IMR-90 (cell line): ENCODE results near the gene TMEM45A. TPM values are rescaled to one million over a fixed set of nuclear protein-coding genes. Genes with fewer than 3 reads are reported as not detected.

Source experiments
- ATAC-seq: fragments of 200-7000 bp; cut with Tn5 transposase; 2 replicates; pipeline ENCODE4 v1.9.1; 2020; ENCODE audit warnings: low read depth, mild to moderate bottlenecking, moderate library complexity
- BruUV-seq: library from RNA; stranded (reverse); fragments of 400-500 nt; replicated peaks from 2 replicates; lab custom pipeline; 2021; lab: Mats Ljungman, UMichigan
- CTCF ChIA-PET: fragments of 300-600 bp; formaldehyde crosslinking; extraction: SDS; loops from one replicate; lab custom pipeline; 2021; ENCODE audit warnings: antibody characterized with exemption; lab: Yijun Ruan, JAX
- POLR2A ChIA-PET: fragments of 300-600 bp; sonication (Branson Sonifier 250); formaldehyde crosslinking; loops from one replicate; lab custom pipeline; 2022; ENCODE audit warnings: antibody characterized with exemption; ENCODE audit not compliant: unreplicated experiment; lab: Charles Lee
- DNase-seq: peaks from one replicate; pipeline ENCODE4 v3.0.0; 2013
- H2AFZ ChIP-seq: replicated peaks from 2 replicates; pipeline ENCODE3; 2013; ENCODE audit warnings: low read length, mild to moderate bottlenecking; ENCODE audit not compliant: poor library complexity
- H2AK5ac ChIP-seq: 2 replicates; pipeline ENCODE4 v1.6.1; 2013; ENCODE audit warnings: low read depth, low read length, inconsistent platforms
- H2AK9ac ChIP-seq: replicated peaks from 2 replicates; pipeline ENCODE3; 2013; ENCODE audit warnings: mild to moderate bottlenecking, low read depth, low read length, moderate library complexity; ENCODE audit not compliant: poor library complexity
- H2BK120ac ChIP-seq: 2 replicates; pipeline ENCODE4 v1.6.1; 2013; ENCODE audit warnings: low read depth, low read length, inconsistent platforms
- H2BK15ac ChIP-seq: 3 replicates; pipeline ENCODE4 v1.6.1; 2013; ENCODE audit warnings: low read depth, low read length, inconsistent platforms
- H2BK20ac ChIP-seq: 2 replicates; pipeline ENCODE4 v1.6.1; 2013; ENCODE audit warnings: low read depth, mild to moderate bottlenecking, inconsistent platforms, low read length, moderate library complexity
- H2BK5ac ChIP-seq: 2 replicates; pipeline ENCODE4 v1.6.1; 2013; ENCODE audit warnings: mild to moderate bottlenecking, low read depth, low read length, inconsistent platforms; ENCODE audit not compliant: poor library complexity, severe bottlenecking
- H3K14ac ChIP-seq: replicated peaks from 2 replicates; pipeline ENCODE4 v1.6.1; 2013; ENCODE audit warnings: low read depth, low read length, inconsistent platforms
- H3K18ac ChIP-seq: 2 replicates; pipeline ENCODE4 v1.6.1; 2013; ENCODE audit warnings: low read depth, low read length, control low read depth
- H3K23ac ChIP-seq: 2 replicates; pipeline ENCODE4 v1.6.1; 2013; ENCODE audit warnings: low read depth, low read length, inconsistent platforms
- H3K27ac ChIP-seq: 2 replicates; pipeline ENCODE4 v1.5.1; 2013; ENCODE audit warnings: mild to moderate bottlenecking, control low read depth, low read length; ENCODE audit not compliant: insufficient read depth
- H3K27me3 ChIP-seq: 2 replicates; pipeline ENCODE4 v1.6.1; 2013; ENCODE audit warnings: low read length; ENCODE audit not compliant: control insufficient read depth, insufficient read depth
- H3K36me3 ChIP-seq: 2 replicates; pipeline ENCODE4 v1.6.1; 2013; ENCODE audit warnings: low read length, mixed read lengths; ENCODE audit not compliant: control insufficient read depth, insufficient read depth
- H3K4ac ChIP-seq: 2 replicates; pipeline ENCODE4 v1.6.1; 2013; ENCODE audit warnings: low read depth, low read length, inconsistent platforms
- H3K4me1 ChIP-seq: 2 replicates; pipeline ENCODE4 v1.6.1; 2013; ENCODE audit warnings: low read length, mixed read lengths; ENCODE audit not compliant: control insufficient read depth, insufficient read depth
- H3K4me2 ChIP-seq: 2 replicates; pipeline ENCODE4 v1.6.1; 2013; ENCODE audit warnings: low read depth, mild to moderate bottlenecking, control low read depth, low read length, moderate library complexity
- H3K4me3 ChIP-seq: 2 replicates; pipeline ENCODE4 v1.5.1; 2013; ENCODE audit warnings: low read depth, mild to moderate bottlenecking, control low read depth, low read length, moderate library complexity; ENCODE audit not compliant: insufficient read depth
- H3K56ac ChIP-seq: 2 replicates; pipeline ENCODE4 v1.6.1; 2013; ENCODE audit warnings: low read length, inconsistent platforms; ENCODE audit not compliant: insufficient read depth; ENCODE audit errors: extremely low read depth
- H3K79me1 ChIP-seq, 2 experiments: 2 replicates each; pipeline ENCODE4 v1.6.1; 2013; ENCODE audit warnings: low read length in 2 of 2, inconsistent platforms in 1 of 2, low read depth in 1 of 2
- H3K9ac ChIP-seq: 2 replicates; pipeline ENCODE4 v1.6.1; 2013; ENCODE audit warnings: low read depth, low read length, control low read depth
- H3K9me1 ChIP-seq: 2 replicates; pipeline ENCODE4 v1.6.1; 2013; ENCODE audit warnings: low read length, inconsistent platforms; ENCODE audit not compliant: insufficient read depth
- H3K9me3 ChIP-seq: 2 replicates; pipeline ENCODE4 v1.6.1; 2013; ENCODE audit warnings: low read length; ENCODE audit not compliant: control insufficient read depth, insufficient read depth
- H4K20me1 ChIP-seq: 2 replicates; pipeline ENCODE4 v1.6.1; 2013; ENCODE audit warnings: low read length, inconsistent platforms; ENCODE audit not compliant: insufficient read depth
- H4K5ac ChIP-seq: 2 replicates; pipeline ENCODE4 v1.6.1; 2013; ENCODE audit warnings: mild to moderate bottlenecking, low read depth, low read length, control low read depth
- H4K8ac ChIP-seq, 2 experiments: 2 replicates each; pipeline ENCODE4 v1.6.1; 2013; ENCODE audit warnings: low read depth in 2 of 2, low read length in 2 of 2, control low read depth in 1 of 2, inconsistent platforms in 1 of 2
- H4K91ac ChIP-seq: 2 replicates; pipeline ENCODE4 v1.6.1; 2013; ENCODE audit warnings: low read depth, low read length, inconsistent platforms; ENCODE audit not compliant: insufficient read depth
- BHLHE40 ChIP-seq: fragments of 150-350 bp; IDR thresholded peaks from 2 replicates; pipeline ENCODE4 v1.6.1; 2016; ENCODE audit warnings: mild to moderate bottlenecking, low read depth, low read length
- CEBPB ChIP-seq: IDR thresholded peaks from 2 replicates; pipeline ENCODE4 v1.6.1; 2012; ENCODE audit warnings: low read depth, low read length, improper control_type of control experiment
- MAFK ChIP-seq: IDR thresholded peaks from 2 replicates; pipeline ENCODE4 v1.6.1; 2012; ENCODE audit warnings: low read depth, low read length, improper control_type of control experiment
- MXI1 ChIP-seq: IDR thresholded peaks from 2 replicates; pipeline ENCODE4 v1.6.1; 2012; ENCODE audit warnings: low read depth, mild to moderate bottlenecking, low read length, moderate library complexity, borderline replicate concordance
- POLR2A ChIP-seq: IDR thresholded peaks from 2 replicates; pipeline ENCODE4 v1.6.1; 2012; ENCODE audit warnings: mild to moderate bottlenecking, low read depth, low read length
- USF2 ChIP-seq: fragments of 150-350 bp; IDR thresholded peaks from 2 replicates; pipeline ENCODE4 v1.6.1; 2017; ENCODE audit warnings: mild to moderate bottlenecking, antibody characterized with exemption, low read length, low read depth
- WGBS, 2 experiments: methylation state at CpG; one replicate each; pipeline versions ENCODE4 v1.1.5 to v1.1.7; 2013; ENCODE audit warnings: missing lambda C conversion rate in 2 of 2; ENCODE audit not compliant: insufficient read length in 1 of 2; ENCODE audit errors: extremely low coverage in 2 of 2; 5-methylcytosine and 5-hydroxymethylcytosine counted together
- dilution Hi-C: fragments of 300-500 bp; cut with HindIII; formaldehyde crosslinking; loops from one replicate; pipeline ENCODE4 v1.14.3; 2018; ENCODE audit warnings: low sequenced_read_pairs; ENCODE audit not compliant: unreplicated experiment
- in situ Hi-C: fragments of 300-500 bp; cut with MboI; formaldehyde crosslinking; loops from 3 replicates; pipeline ENCODE4 v1.14.3; 2019; ENCODE audit warnings: low sequenced_read_pairs, inconsistent platforms, mixed read lengths
- intact Hi-C: fragments of 100-400 bp; cut with micrococcal nuclease; formaldehyde crosslinking; loops from 2 replicates; pipeline ENCODE4 v1.10.0; 2022
- polyA plus RNA-seq, 3 experiments: library from polyadenylated mRNA; depleted of rRNA; stranded (reverse); fragments of >200 nt; gene quantifications; 2 replicates each; pipeline ENCODE4 v1.2.3, GENCODE V29; 2012; ENCODE audit warnings: low replicate concordance in 1 of 3
- total RNA-seq: library from RNA; depleted of rRNA; stranded (reverse); fragments of >200 nt; gene quantifications from 2 replicates; pipeline ENCODE4 v1.2.3, GENCODE V29; 2012

The TMEM45A gene
- total and polyA plus RNA-seq, 2 of the 4 experiments (the other 2 are of a cell fraction), result 13.6 to 21.7 TPM

GRCh38 chr3:100586832-100587231, 94.4 kb downstream of the TMEM45A start:
- Histone ChIP-seq H2BK20ac (no peak overlapping the region), H2BK5ac (no peak overlapping the region), H3K36me3 (no peaks in the 10 kb centered on the region), H2AFZ (no peak overlapping the region), H3K23ac (no peak overlapping the region), H3K56ac (no peak overlapping the region), H4K91ac (no peak overlapping the region), H3K4me2 (no peak overlapping the region), H3K9ac (no peak overlapping the region), H3K79me1 (no peaks in the 10 kb centered on the region), H3K14ac (no peak overlapping the region), H4K8ac (no peak overlapping the region), H3K9me1 (no peaks in the 10 kb centered on the region), H4K5ac (no peak overlapping the region), H3K27me3 (no peaks in the 10 kb centered on the region), H4K20me1 (no peaks in the 10 kb centered on the region), H2BK15ac (no peak overlapping the region), H3K4me3 (no peak overlapping the region), H2AK9ac (no peak overlapping the region), H2AK5ac (no peak overlapping the region), H3K9me3 (peaks cover 1% of the 10 kb centered on the region; the same call in 1 of the 2 replicates), H3K4ac (no peak overlapping the region), H2BK120ac (no peak overlapping the region), H3K18ac (no peak overlapping the region), H3K4me1 (peaks cover 1% of the 10 kb centered on the region; the same call in 1 of the 2 replicates), H3K27ac (no peak overlapping the region)
- dilution Hi-C loops, result no loop called here
- CTCF ChIA-PET, result no interaction called here
- in situ Hi-C loops, result no loop called here
- no TSS peak for BruUV-seq
- ATAC-seq (no peak), DNase-seq (no peak)
- POLR2A ChIA-PET, result no interaction called here
- no peak for TF ChIP-seq USF2
- TF ChIP-seq BHLHE40, result no peak
- TF ChIP-seq MXI1, result no peak
- TF ChIP-seq MAFK, result no peak
- no peak for TF ChIP-seq CEBPB
- no peak for TF ChIP-seq POLR2A
- 100% methylated on average over 1 of the region's 3 CpGs; no CpG with 5 or more reads in 1 of the 2 experiments for WGBS, 2 experiments
- intact Hi-C loops, result no loop called here
